ENCODE data around the gene BAHCC1. TPM values are rescaled to one million over a fixed set of nuclear protein-coding genes. Genes with fewer than 3 reads are reported as not detected.

Gene BAHCC1
- total and polyA plus RNA-seq, 10 of the 15 experiments (the other 5 are each of a cell fraction or from before 2014, with no cell fraction given): 0.03 to 0.14 (median 0.11) TPM; not detected in 6

DNA sequence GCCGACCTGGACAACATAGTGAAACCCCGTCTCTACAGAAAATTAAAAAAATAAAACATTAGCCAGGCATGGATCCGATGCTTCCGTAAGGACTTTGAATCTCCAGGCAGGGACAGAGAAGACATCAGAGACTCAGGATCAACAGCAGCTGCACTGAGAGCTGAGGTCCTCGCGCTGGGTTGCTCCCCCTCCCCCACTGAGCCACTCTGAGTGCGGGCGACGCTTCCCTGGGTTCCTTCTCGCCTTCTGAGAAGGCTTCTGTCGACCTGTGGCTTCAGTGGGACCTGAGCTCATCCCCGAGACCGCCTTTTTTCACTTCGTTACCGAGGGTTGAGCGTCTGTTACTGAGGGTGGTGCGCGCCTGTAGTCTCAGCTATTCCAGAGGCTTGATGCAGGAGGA is 96.9 kb downstream of the BAHCC1 start:
- Histone ChIP-seq H3K27me3 (replicated peaks in 1 of 2; ENCODE audit: control insufficient read depth in 2 of 2, insufficient read depth in 2 of 2, low read length in 1 of 2) (peaks cover 5 to 7% of the 10 kb centered on the region in 2 experiments), H3K9me3 (replicated peaks; ENCODE audit: control insufficient read depth, insufficient read depth, low read length) (no peaks in the 10 kb centered on the region; the same call in 2 of the 3 replicates), H3K4me1 (ENCODE audit: control insufficient read depth, insufficient read depth, low read length) (no peaks in the 10 kb centered on the region), H2AFZ (ENCODE audit: control insufficient read depth, low read depth, low read length) (no peak overlapping the region), H3K36me3 (ENCODE audit: control insufficient read depth in 2 of 2, insufficient read depth in 2 of 2, low read length in 1 of 2) (no peaks in the 10 kb centered on the region), H4K20me1 (ENCODE audit: control insufficient read depth, insufficient read depth) (no peaks in the 10 kb centered on the region), H3K4me2 (ENCODE audit: control insufficient read depth, insufficient read depth) (no peak overlapping the region), H3K27ac (ENCODE audit: control insufficient read depth, insufficient read depth) (no peak overlapping the region), H3K4me3 (no peak overlapping the region), H3K79me2 (ENCODE audit: control insufficient read depth, insufficient read depth, low read length) (no peaks in the 10 kb centered on the region), H3K9ac (ENCODE audit: control insufficient read depth, insufficient read depth, low read length) (no peak overlapping the region)
- ATAC-seq (no peak), FAIRE-seq (no peak), DNase-seq (ENCODE audit: low read depth, low spot score) (no peak)
- CTCF ChIA-PET: interaction anchor here (0.5 to 1.4 kb wide), 4 partner anchors 12 to 239 kb away, joined by 3 to 5 read pairs (median 3); no protein-coding TSS in a partner anchor
- in situ Hi-C loops (cut with MboI) (loop anchor here (25.0 kb wide), 1 partner anchor 355 kb away; no protein-coding TSS in a partner anchor), intact Hi-C loops (cut with micrococcal nuclease; ENCODE audit: unreplicated experiment) (no loop called here)
- BruUV-seq (replicated peaks): no TSS peak
- 30% methylated on average over 18 of the region's 18 CpGs for WGBS (ENCODE audit: insufficient coverage, insufficient replicate concordance, low lambda C conversion rate, missing lambda C conversion rate)
- POLR2A ChIA-PET: no interaction called here
- RAD21 ChIA-PET (ENCODE audit: unreplicated experiment): no interaction called here
- no peak for TF ChIP-seq JUND (IDR thresholded peaks at IDR 0.05; ENCODE audit: low read depth, low read length)
- TF ChIP-seq EZH2 (IDR thresholded peaks at IDR 0.05; ENCODE audit: borderline replicate concordance, control insufficient read depth, low read depth, low read length): no peak
- SMC1A ChIA-PET (ENCODE audit: uncharacterized antibody, unreplicated experiment): interaction anchor here (0.6 kb wide), 1 partner anchor 63 kb away, joined by 3 read pairs; no protein-coding TSS in a partner anchor

DNA sequence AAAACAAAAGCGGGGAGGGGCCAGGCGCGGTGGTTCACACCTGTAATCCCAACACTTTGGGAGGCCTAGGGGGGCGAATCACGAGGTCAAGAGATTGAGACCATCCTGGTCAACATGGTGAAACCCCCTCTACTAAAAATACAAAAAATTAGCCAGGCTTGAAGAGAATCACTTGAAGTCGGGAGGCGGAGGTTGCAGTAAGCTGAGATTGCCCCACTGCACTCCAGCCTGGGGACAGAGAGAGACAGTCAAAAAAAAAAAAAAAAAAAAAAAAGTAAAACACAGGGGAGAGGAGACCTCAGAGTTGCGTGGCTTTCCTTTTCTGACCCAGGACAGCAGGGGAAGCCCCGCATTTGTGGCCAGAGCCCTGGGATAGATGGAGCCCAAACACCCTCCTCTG is 97.4 kb downstream of the BAHCC1 start:
- CTCF ChIA-PET: interaction anchor here (0.9 to 1.4 kb wide), 2 partner anchors 14 to 240 kb away, joined by 3 to 5 read pairs; no protein-coding TSS in a partner anchor
- H3K9ac ChIP-seq (ENCODE audit: control insufficient read depth, insufficient read depth, low read length): no peak overlapping the region
- no peaks in the 10 kb centered on the region for H3K36me3 ChIP-seq (ENCODE audit: control insufficient read depth in 2 of 2, insufficient read depth in 2 of 2, low read length in 1 of 2)
- peaks cover 4 to 5% of the 10 kb centered on the region in 2 experiments; a peak in 3 of 4 replicates for H3K27me3 ChIP-seq (replicated peaks in 1 of 2; ENCODE audit: control insufficient read depth in 2 of 2, insufficient read depth in 2 of 2, low read length in 1 of 2)
- no peak overlapping the region for H2AFZ ChIP-seq (ENCODE audit: control insufficient read depth, low read depth, low read length)
- 29% methylated on average over 9 of the region's 9 CpGs for WGBS (ENCODE audit: insufficient coverage, insufficient replicate concordance, low lambda C conversion rate, missing lambda C conversion rate)
- POLR2A ChIA-PET: no interaction called here
- FAIRE-seq: no peak
- H4K20me1 ChIP-seq (ENCODE audit: control insufficient read depth, insufficient read depth): no peaks in the 10 kb centered on the region
- no peak overlapping the region for H3K4me3 ChIP-seq
- TF ChIP-seq MEF2A (IDR thresholded peaks at IDR 0.05; ENCODE audit: insufficient read depth, low read depth, low read length) (no peak), NBN (IDR thresholded peaks at IDR 0.05) (no peak), CBX3 (IDR thresholded peaks at IDR 0.05; ENCODE audit: borderline replicate concordance, low read depth) (no peak), SUZ12 (IDR thresholded peaks at IDR 0.05; ENCODE audit: unreplicated experiment) (no peak), NFYB (IDR thresholded peaks at IDR 0.05; ENCODE audit: insufficient read depth, low read depth, low read length) (no peak), HDAC2 (IDR thresholded peaks at IDR 0.05) (no peak), HSF1 (IDR thresholded peaks at IDR 0.05; ENCODE audit: low read depth, low read length) (no peak), NFIC (IDR thresholded peaks at IDR 0.05; ENCODE audit: low read depth, low read length) (no peak), DPF2 (IDR thresholded peaks at IDR 0.05) (no peak), EP300 (IDR thresholded peaks at IDR 0.05; ENCODE audit: borderline replicate concordance in 1 of 2, control insufficient read depth in 1 of 2, low read depth in 2 of 2, low read length in 2 of 2) (no peak), IRF4 (IDR thresholded peaks at IDR 0.05; ENCODE audit: low read depth, low read length) (no peak), RBBP5 (conservative IDR thresholded peaks at IDR 0.05) (no peak), CHD1 (IDR thresholded peaks at IDR 0.05; ENCODE audit: low read depth, low read length) (no peak)
- H3K9me3 ChIP-seq (replicated peaks; ENCODE audit: control insufficient read depth, insufficient read depth, low read length): no peaks in the 10 kb centered on the region; the same call in 2 of the 3 replicates
- in situ Hi-C loops (cut with MboI): loop anchor here (25.0 kb wide), 1 partner anchor 355 kb away; no protein-coding TSS in a partner anchor
- H3K4me2 ChIP-seq (ENCODE audit: control insufficient read depth, insufficient read depth): no peak overlapping the region
- intact Hi-C loops (cut with micrococcal nuclease; ENCODE audit: unreplicated experiment): no loop called here
- DNase-seq (ENCODE audit: low read depth, low spot score): no peak
- RAD21 ChIA-PET (ENCODE audit: unreplicated experiment): no interaction called here
- no peak for ATAC-seq
- BruUV-seq (replicated peaks): no TSS peak
- SMC1A ChIA-PET (ENCODE audit: uncharacterized antibody, unreplicated experiment): no interaction called here
- no peak overlapping the region for H3K27ac ChIP-seq (ENCODE audit: control insufficient read depth, insufficient read depth)
- H3K79me2 ChIP-seq (ENCODE audit: control insufficient read depth, insufficient read depth, low read length): no peaks in the 10 kb centered on the region
- H3K4me1 ChIP-seq (ENCODE audit: control insufficient read depth, insufficient read depth, low read length): no peaks in the 10 kb centered on the region
